GM18868 (cell line): ENCODE results near the gene KEL.

Source experiments
- ATAC-seq: cut with Tn5 transposase; IDR thresholded peaks from one replicate; pipeline ENCODE4 v1.9.1; 2021; ENCODE audit warnings: mild to moderate bottlenecking, moderate library complexity; ENCODE audit not compliant: unreplicated experiment

Gene KEL

GRCh38 chr7:142932386-142933091, 29.6 kb downstream of the KEL start:
- no peak for ATAC-seq

- ATAC-seq: no peak
Measured at GRCh38 chr7:142930126-142930730, 31.9 kb downstream of the KEL start.

- no peak for ATAC-seq
Measured at GRCh38 chr7:142927949-142928348, 34.2 kb downstream of the KEL start.

GRCh38 chr7:142927085-142927745, 34.9 kb downstream of the KEL start:
- ATAC-seq: peak; percentile 49

- peak; percentile 45 for ATAC-seq
Measured at GRCh38 chr7:142925413-142925812, 36.8 kb downstream of the KEL start.

- no peak for ATAC-seq
Measured at GRCh38 chr7:142923391-142923790, 38.8 kb downstream of the KEL start.

- no peak for ATAC-seq
Measured at GRCh38 chr7:142919656-142920055, 42.5 kb downstream of the KEL start.

GRCh38 chr7:142918901-142919300, 43.3 kb downstream of the KEL start:
- no peak for ATAC-seq

- ATAC-seq: no peak
Measured at GRCh38 chr7:142917447-142917846, 44.7 kb downstream of the KEL start.

GRCh38 chr7:142916508-142916907, 45.7 kb downstream of the KEL start:
- ATAC-seq: no peak

- no peak for ATAC-seq
Measured at GRCh38 chr7:142915315-142915714, 46.8 kb downstream of the KEL start.

- no peak for ATAC-seq
Measured at GRCh38 chr7:142914121-142914520, 48.0 kb downstream of the KEL start.

GRCh38 chr7:142913566-142913965, 48.6 kb downstream of the KEL start:
- ATAC-seq: no peak

- ATAC-seq: no peak
Measured at GRCh38 chr7:142913051-142913450, 49.1 kb downstream of the KEL start.

GRCh38 chr7:142910481-142910880, 51.7 kb downstream of the KEL start:
- ATAC-seq: no peak

- no peak for ATAC-seq
Measured at GRCh38 chr7:142910031-142910433, 52.1 kb downstream of the KEL start.

- no peak for ATAC-seq
Measured at GRCh38 chr7:142908921-142909890, 53.0 kb downstream of the KEL start.

- ATAC-seq: no peak
Measured at GRCh38 chr7:142908290-142908689, 53.9 kb downstream of the KEL start.

GRCh38 chr7:142906643-142907042, 55.5 kb downstream of the KEL start:
- no peak for ATAC-seq

GRCh38 chr7:142905759-142906158, 56.4 kb downstream of the KEL start:
- ATAC-seq: no peak

- ATAC-seq: no peak
Measured at GRCh38 chr7:142904128-142904527, 58.0 kb downstream of the KEL start.
